Activated B cell treated with CpG ODN at 0.5 μM for 24 hours (primary cell): ENCODE results near the gene CENPT. TPM values are rescaled to one million over a fixed set of nuclear protein-coding genes. Genes with fewer than 3 reads are reported as not detected.

ENCODE experiments used
- ATAC-seq: fragments of 200-7000 bp; cut with Tn5 transposase; one replicate; pipeline ENCODE4 v1.10.0; 2021; ENCODE audit warnings: low read depth, mild to moderate bottlenecking, moderate library complexity
- CTCF ChIA-PET: fragments of 350-600 bp; sonication (Branson Sonifier 250); formaldehyde crosslinking; loops from one replicate; lab custom pipeline; 2021; ENCODE audit warnings: antibody characterized with exemption; lab: Charles Lee
- POLR2A ChIA-PET: fragments of 350-600 bp; sonication (Branson Sonifier 250); formaldehyde crosslinking; loops from one replicate; lab custom pipeline; 2021; ENCODE audit warnings: antibody characterized with exemption; lab: Charles Lee
- DNase-seq: peaks from one replicate; pipeline ENCODE4 v3.0.0; 2022
- H3K27ac Mint-ChIP-seq: one replicate; pipeline ENCODE4 v1.8.0; 2020; ENCODE audit warnings: mixed read lengths
- H3K27me3 Mint-ChIP-seq: one replicate; pipeline ENCODE4 v1.8.0; 2021; ENCODE audit warnings: mixed read lengths
- H3K36me3 Mint-ChIP-seq: one replicate; pipeline ENCODE4 v1.8.0; 2021; ENCODE audit warnings: low read depth, mixed read lengths
- H3K4me1 Mint-ChIP-seq: one replicate; pipeline ENCODE4 v1.8.0; 2021; ENCODE audit warnings: mixed read lengths
- H3K4me3 Mint-ChIP-seq: one replicate; pipeline ENCODE4 v1.8.0; 2020; ENCODE audit warnings: mild to moderate bottlenecking, mixed read lengths
- H3K9me3 Mint-ChIP-seq: one replicate; pipeline ENCODE4 v1.8.0; 2020; ENCODE audit warnings: mixed read lengths
- CTCF ChIP-seq: fragments of 200-600 bp; IDR thresholded peaks from one replicate; pipeline ENCODE4 v1.8.0; 2022; ENCODE audit warnings: antibody characterized with exemption, mild to moderate bottlenecking
- intact Hi-C: fragments of 100-400 bp; cut with micrococcal nuclease; formaldehyde crosslinking; loops from one replicate; pipeline ENCODE4 v1.15.1; 2024
- total RNA-seq: library from RNA; stranded (reverse); gene quantifications from 2 replicates; pipeline ENCODE4 v1.2.3, GENCODE V29; 2022

CENPT gene
- total RNA-seq, 1 donor from 2014 or later = 54.2 TPM

GRCh38 chr16:67878232-67878631, 30.7 kb upstream of the CENPT start:
- intact Hi-C loops = no loop called here
- ChIA-PET POLR2A (no interaction called here), CTCF (no interaction called here)
- peaks cover 26% of the 10 kb centered on the region for H3K4me1 Mint-ChIP-seq
- no peak for TF ChIP-seq CTCF
- H3K27ac Mint-ChIP-seq = no peak overlapping the region
- H3K36me3 Mint-ChIP-seq = peaks cover 72% of the 10 kb centered on the region
- DNase-seq = no peak
- no peak for ATAC-seq
- no peaks in the 10 kb centered on the region for H3K27me3 Mint-ChIP-seq
- no peak overlapping the region for H3K4me3 Mint-ChIP-seq
- no peaks in the 10 kb centered on the region for H3K9me3 Mint-ChIP-seq

DNA sequence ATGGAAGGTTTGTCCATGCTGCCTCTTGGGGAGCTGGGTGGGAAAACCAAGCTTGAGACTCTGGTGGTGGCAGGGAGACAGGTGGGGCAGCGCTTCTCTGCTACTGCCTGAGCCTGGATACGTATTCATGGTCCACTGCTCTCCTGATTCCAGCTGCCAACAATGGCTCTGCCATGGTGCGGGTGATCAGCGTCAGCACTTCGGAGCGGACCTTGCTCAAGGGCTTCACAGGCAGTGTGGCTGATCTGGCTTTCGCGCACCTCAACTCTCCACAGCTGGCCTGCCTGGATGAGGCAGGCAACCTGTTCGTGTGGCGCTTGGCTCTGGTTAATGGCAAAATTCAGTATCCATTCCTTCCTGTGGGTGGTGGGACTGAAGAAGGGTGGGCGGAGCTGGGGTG, 29.6 kb upstream of the CENPT start:
- ATAC-seq = no peak
- intact Hi-C loops = no loop called here
- CTCF ChIA-PET = no interaction called here
- Mint-ChIP-seq H3K9me3 (no peaks in the 10 kb centered on the region), H3K4me3 (no peak overlapping the region), H3K4me1 (peaks cover 35% of the 10 kb centered on the region), H3K27ac (no peak overlapping the region), H3K36me3 (peaks cover 62% of the 10 kb centered on the region), H3K27me3 (no peaks in the 10 kb centered on the region)
- POLR2A ChIA-PET = no interaction called here
- no peak for TF ChIP-seq CTCF
- DNase-seq = no peak

- Mint-ChIP-seq H3K27ac (peak overlapping the region; percentile 74), H3K36me3 (peaks cover 50% of the 10 kb centered on the region), H3K27me3 (no peaks in the 10 kb centered on the region), H3K4me3 (peak overlapping the region; percentile 90), H3K9me3 (no peaks in the 10 kb centered on the region), H3K4me1 (peaks cover 36% of the 10 kb centered on the region)
- no peak for DNase-seq
- TF ChIP-seq CTCF = no peak
- ATAC-seq = no peak
- ChIA-PET CTCF (interaction anchor here (1.0 kb wide), 1 partner anchor 9 kb away, joined by 4 read pairs; no protein-coding TSS in a partner anchor), POLR2A (interaction anchor here (0.6 kb wide), 1 partner anchor 73 kb away, joined by 4 read pairs; no protein-coding TSS in a partner anchor)
- intact Hi-C loops = no loop called here
Measured at GRCh38 chr16:67874372-67874771, 26.9 kb upstream of the CENPT start.

- ATAC-seq (no peak), DNase-seq (no peak)
- no peak for TF ChIP-seq CTCF
- peak overlapping the region; percentile 90 for H3K4me3 Mint-ChIP-seq
- H3K4me1 Mint-ChIP-seq = peaks cover 36% of the 10 kb centered on the region
- ChIA-PET POLR2A (interaction anchor here (0.6 to 1.3 kb wide), 8 partner anchors 12 to 164 kb away, joined by 3 to 7 read pairs (median 4); partner anchors contain the start of genes GFOD2 and PSKH1), CTCF (interaction anchor here (0.6 to 1.4 kb wide), 3 partner anchors 10 to 57 kb away, joined by 3 to 6 read pairs (median 4); no protein-coding TSS in a partner anchor)
- H3K27me3 Mint-ChIP-seq = no peaks in the 10 kb centered on the region
- intact Hi-C loops = loop anchor here (1.0 to 2.0 kb wide), 3 partner anchors 19 to 57 kb away; partner anchors contain the start of genes PSKH1 and THAP11
- peaks cover 45% of the 10 kb centered on the region for H3K36me3 Mint-ChIP-seq
- H3K9me3 Mint-ChIP-seq = no peaks in the 10 kb centered on the region
- H3K27ac Mint-ChIP-seq = peak overlapping the region; percentile 74
Measured at GRCh38 chr16:67873435-67874370, 26.2 kb upstream of the CENPT start.
